ENCODE results near the gene CDH4.

DNA sequence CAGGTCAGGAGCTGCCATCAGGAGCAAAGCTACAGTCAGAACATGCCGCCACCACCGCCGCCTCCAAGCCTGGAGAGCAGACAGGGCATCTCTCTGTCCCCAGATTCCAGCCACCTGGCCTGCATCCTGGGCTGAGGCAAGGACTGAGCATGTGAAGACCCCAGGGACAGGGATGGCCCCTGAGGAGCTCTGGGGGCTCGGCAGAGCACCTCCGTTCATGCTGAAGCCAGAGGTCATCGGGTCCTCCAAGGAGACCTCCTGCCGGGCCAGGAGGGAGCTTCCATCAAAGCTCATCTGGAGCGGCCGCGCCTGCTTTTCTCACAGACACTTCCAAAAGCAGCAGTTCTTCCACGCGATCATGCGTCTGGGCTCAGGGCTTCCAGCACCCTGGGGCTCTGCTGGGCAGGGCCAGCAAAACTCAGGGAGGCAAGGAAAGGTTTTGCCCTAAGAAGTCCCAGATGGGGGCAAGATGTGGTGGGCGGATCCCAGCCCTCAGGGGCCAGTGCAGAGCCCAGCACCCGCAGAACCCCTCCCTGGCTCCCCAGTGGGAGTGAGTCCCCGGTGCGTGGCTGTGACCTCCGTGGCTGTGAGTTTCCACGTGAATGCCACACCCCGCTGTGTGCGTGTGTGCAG lies 675.2 kb downstream of the CDH4 start:
- TF ChIP-seq POLR2A (IDR thresholded peaks at IDR 0.05; ENCODE audit: low read length), result no peak
- TF ChIP-seq GATA1 (IDR thresholded peaks at IDR 0.05; ENCODE audit: low read depth, low read length), result no peak
